Activated naive CD8-positive, alpha-beta T cell treated with anti-CD3 and anti-CD28 coated beads, Interleukin-2, amount 50 U/mL, for 24 hours (primary cell): ENCODE data around the gene TYROBP.
"Not testable (repeated sequence)": the region's sequence is repeated elsewhere in the genome, so short reads cannot be mapped to it uniquely, and the experiment has no call there.

ENCODE experiments used
- ATAC-seq: fragments of 150-1000 bp; cut with Tn5 transposase; one replicate; pipeline ENCODE4 v1.10.0; 2021
- DNase-seq: peaks from one replicate; pipeline ENCODE4 v3.0.0; 2021
- H3K27ac Mint-ChIP-seq: one replicate; pipeline ENCODE4 v1.8.0; 2021; ENCODE audit warnings: mild to moderate bottlenecking, mixed read lengths
- H3K27me3 Mint-ChIP-seq: one replicate; pipeline ENCODE4 v1.8.0; 2021; ENCODE audit warnings: mixed read lengths
- H3K36me3 Mint-ChIP-seq: one replicate; pipeline ENCODE4 v1.8.0; 2021; ENCODE audit warnings: low read depth, mixed read lengths
- H3K4me1 Mint-ChIP-seq: one replicate; pipeline ENCODE4 v1.8.0; 2021; ENCODE audit warnings: mixed read lengths
- H3K4me3 Mint-ChIP-seq: one replicate; pipeline ENCODE4 v1.8.0; 2021; ENCODE audit warnings: mild to moderate bottlenecking, moderate library complexity, mixed read lengths
- H3K9me3 Mint-ChIP-seq: one replicate; pipeline ENCODE4 v1.8.0; 2021; ENCODE audit warnings: mixed read lengths

The TYROBP gene

DNA sequence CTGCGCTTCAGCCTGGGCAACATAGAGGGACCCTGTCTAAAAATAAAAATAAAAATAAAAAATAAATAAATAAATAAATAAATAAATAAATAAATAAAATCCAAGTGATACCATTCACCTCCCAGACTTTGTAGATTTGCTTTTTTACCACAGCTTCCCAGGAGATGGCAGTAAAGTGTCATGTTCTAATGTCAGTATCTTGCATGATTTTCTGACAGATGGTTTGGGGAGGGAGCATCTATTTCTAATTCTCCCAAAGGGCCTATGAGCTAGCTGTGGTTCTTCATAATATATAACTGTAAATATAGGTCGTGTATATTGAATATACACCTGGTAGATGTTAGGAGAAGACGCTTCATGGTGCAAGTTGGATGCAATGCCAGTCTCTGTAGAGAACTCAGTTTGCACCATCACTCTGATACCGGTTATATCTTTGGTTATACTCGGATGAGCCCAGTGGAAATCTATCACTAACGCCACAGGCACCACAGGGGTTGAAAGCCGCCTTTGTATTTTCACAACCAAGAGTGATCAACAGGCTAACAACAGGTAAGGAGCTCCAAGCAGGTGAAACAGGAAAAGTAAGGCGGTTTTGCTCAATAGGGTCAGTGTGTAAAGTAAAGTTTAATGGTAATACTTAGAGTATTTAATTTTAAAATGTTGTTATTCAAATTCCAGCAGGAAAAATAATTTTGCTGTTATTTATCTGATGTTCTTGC is 25.8 kb downstream of the TYROBP start:
- no peak for DNase-seq
- Mint-ChIP-seq H3K4me3 (no peak overlapping the region), H3K36me3 (peaks cover 5% of the 10 kb centered on the region), H3K27me3 (peaks cover 16% of the 10 kb centered on the region), H3K4me1 (peaks cover 4% of the 10 kb centered on the region), H3K27ac (no peak overlapping the region), H3K9me3 (no peaks in the 10 kb centered on the region)
- no peak for ATAC-seq

DNA sequence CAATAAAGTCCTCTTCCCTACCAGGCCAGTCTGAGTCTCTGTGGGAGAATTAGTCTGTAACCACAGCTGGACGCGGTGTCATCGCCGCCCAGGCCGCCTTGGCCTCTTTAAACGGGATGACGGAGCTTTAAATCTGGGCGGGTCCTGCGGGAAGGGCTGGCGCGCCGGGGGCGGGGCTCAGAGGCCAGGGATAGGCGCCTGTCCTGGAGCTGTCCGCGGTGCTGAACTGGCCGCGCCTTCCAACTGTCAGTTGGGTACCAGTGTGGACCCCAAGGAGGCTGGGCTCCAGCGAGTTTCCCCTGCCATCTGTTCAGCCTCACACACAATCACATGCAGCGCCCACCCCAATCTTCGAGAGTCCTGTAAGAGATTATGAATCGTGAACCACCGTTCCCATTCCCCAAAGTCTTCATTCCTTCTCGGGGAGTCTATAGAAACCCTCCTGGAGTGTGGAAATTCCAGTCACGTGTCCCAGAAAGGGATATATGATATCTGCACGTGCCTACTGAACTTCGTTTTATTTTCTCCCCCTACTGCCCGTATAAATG is 28.3 kb downstream of the TYROBP start:
- H3K4me1 Mint-ChIP-seq: peaks cover 4% of the 10 kb centered on the region
- DNase-seq: peak; percentile 91
- no peaks in the 10 kb centered on the region for H3K9me3 Mint-ChIP-seq
- peak; percentile 72 for ATAC-seq
- no peak overlapping the region for H3K27ac Mint-ChIP-seq
- H3K27me3 Mint-ChIP-seq: peaks cover 21% of the 10 kb centered on the region
- H3K4me3 Mint-ChIP-seq: no peak overlapping the region
- no peaks in the 10 kb centered on the region for H3K36me3 Mint-ChIP-seq

DNA sequence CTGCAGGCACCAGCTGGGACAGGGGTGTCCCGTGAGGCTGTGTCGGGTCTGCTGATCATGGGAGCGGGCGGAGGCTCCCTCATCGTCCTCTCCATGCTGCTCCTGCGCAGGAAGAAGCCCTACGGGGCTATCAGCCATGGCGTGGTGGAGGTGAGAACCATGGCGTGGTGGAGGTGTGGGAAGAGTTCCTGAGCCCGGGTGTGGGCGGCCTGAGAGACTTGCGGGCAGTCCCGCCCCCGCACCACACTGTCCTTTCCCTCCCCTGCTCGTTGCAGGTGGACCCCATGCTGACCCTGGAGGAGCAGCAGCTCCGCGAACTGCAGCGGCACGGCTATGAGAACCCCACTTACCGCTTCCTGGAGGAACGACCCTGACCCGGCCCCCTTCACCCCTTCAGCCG is 29.0 kb downstream of the TYROBP start:
- no peaks in the 10 kb centered on the region for H3K9me3 Mint-ChIP-seq
- ATAC-seq (no peak), DNase-seq (no peak)
- no peak overlapping the region for H3K4me3 Mint-ChIP-seq
- peaks cover 21% of the 10 kb centered on the region for H3K27me3 Mint-ChIP-seq
- peaks cover 4% of the 10 kb centered on the region for H3K4me1 Mint-ChIP-seq
- no peaks in the 10 kb centered on the region for H3K36me3 Mint-ChIP-seq
- no peak overlapping the region for H3K27ac Mint-ChIP-seq

DNA sequence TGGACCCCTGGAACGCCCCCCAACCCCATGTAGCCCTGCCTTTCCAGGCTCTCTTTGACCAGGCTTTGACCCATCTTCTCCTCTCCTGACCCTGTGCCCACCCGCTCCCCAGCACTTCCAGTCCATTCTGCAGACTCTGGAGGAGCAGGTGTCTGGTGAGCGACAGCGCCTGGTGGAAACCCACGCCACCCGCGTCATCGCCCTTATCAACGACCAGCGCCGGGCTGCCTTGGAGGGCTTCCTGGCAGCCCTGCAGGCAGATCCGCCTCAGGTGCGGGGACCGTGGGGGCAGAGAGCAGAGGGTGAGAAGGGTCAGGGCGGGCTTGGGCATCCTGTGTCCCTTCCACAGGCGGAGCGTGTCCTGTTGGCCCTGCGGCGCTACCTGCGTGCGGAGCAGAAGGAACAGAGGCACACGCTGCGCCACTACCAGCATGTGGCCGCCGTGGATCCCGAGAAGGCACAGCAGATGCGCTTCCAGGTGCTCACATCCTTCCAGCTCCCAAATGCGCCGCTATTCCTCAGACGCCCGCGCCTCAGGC is 33.6 kb downstream of the TYROBP start:
- peaks cover 8% of the 10 kb centered on the region for H3K4me1 Mint-ChIP-seq
- no peaks in the 10 kb centered on the region for H3K36me3 Mint-ChIP-seq
- H3K27me3 Mint-ChIP-seq: peaks cover 36% of the 10 kb centered on the region
- H3K9me3 Mint-ChIP-seq: no peaks in the 10 kb centered on the region
- no peak overlapping the region for H3K27ac Mint-ChIP-seq
- no peak for DNase-seq
- no peak for ATAC-seq
- H3K4me3 Mint-ChIP-seq: no peak overlapping the region

DNA sequence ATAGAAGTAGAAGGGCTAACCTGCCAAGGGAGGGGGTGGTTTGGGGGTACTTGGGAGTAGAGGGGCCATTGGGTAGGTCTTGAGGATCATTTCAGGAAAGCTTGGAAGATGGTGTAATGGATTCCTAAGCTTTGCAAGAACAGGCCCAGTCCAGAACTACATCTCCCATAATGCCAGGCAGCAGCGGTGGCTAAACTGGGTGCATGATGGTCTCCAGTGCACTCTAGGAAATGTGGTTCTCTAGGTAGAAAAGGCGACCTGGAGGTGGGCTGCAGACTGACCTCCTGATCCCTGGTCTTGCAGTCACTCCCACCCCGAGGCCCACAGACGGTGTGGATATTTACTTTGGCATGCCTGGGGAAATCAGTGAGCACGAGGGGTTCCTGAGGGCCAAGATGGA is 35.9 kb downstream of the TYROBP start:
- no peaks in the 10 kb centered on the region for H3K9me3 Mint-ChIP-seq
- DNase-seq (no peak), ATAC-seq (no peak)
- H3K27me3 Mint-ChIP-seq: peaks cover 42% of the 10 kb centered on the region
- no peak overlapping the region for H3K4me3 Mint-ChIP-seq
- H3K4me1 Mint-ChIP-seq: peaks cover 16% of the 10 kb centered on the region
- H3K36me3 Mint-ChIP-seq: no peaks in the 10 kb centered on the region
- H3K27ac Mint-ChIP-seq: no peak overlapping the region

DNA sequence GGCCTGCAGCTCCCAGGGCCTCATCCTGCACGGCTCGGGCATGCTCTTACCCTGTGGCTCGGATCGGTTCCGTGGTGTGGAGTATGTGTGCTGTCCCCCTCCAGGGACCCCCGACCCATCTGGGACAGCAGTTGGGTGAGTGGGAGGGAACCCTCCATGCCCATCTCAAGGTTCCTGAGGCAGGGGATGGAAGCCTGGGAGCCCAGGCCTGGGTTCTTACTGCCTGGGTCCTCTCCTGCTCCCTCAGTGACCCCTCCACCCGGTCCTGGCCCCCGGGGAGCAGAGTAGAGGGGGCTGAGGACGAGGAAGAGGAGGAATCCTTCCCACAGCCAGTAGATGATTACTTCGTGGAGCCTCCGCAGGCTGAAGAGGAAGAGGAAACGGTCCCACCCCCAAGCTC is 36.5 kb downstream of the TYROBP start:
- H3K36me3 Mint-ChIP-seq: no peaks in the 10 kb centered on the region
- no peak overlapping the region for H3K4me3 Mint-ChIP-seq
- DNase-seq (no peak), ATAC-seq (no peak)
- no peak overlapping the region for H3K27ac Mint-ChIP-seq
- peaks cover 16% of the 10 kb centered on the region for H3K4me1 Mint-ChIP-seq
- peaks cover 44% of the 10 kb centered on the region for H3K27me3 Mint-ChIP-seq
- H3K9me3 Mint-ChIP-seq: no peaks in the 10 kb centered on the region

DNA sequence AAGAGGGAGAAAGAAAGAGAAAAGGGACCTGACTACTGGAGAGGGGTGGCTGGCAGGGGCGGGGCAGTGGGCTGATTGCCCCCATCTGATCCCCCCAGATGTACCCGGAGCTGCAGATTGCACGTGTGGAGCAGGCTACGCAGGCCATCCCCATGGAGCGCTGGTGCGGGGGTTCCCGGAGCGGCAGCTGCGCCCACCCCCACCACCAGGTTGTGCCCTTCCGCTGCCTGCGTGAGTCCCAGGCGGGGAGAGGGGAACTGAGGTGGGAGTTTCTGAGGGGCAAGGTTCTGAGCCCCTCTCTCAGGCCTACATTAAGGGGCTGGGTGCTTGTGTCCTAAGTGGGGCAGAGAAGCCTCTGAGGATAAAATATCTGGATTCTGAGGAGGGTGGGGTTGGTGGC is 37.3 kb downstream of the TYROBP start:
- ATAC-seq (no peak), DNase-seq (no peak)
- H3K4me3 Mint-ChIP-seq: no peak overlapping the region
- H3K27me3 Mint-ChIP-seq: peaks cover 41% of the 10 kb centered on the region
- H3K9me3 Mint-ChIP-seq: no peaks in the 10 kb centered on the region
- H3K27ac Mint-ChIP-seq: no peak overlapping the region
- H3K36me3 Mint-ChIP-seq: no peaks in the 10 kb centered on the region
- H3K4me1 Mint-ChIP-seq: peaks cover 16% of the 10 kb centered on the region

DNA sequence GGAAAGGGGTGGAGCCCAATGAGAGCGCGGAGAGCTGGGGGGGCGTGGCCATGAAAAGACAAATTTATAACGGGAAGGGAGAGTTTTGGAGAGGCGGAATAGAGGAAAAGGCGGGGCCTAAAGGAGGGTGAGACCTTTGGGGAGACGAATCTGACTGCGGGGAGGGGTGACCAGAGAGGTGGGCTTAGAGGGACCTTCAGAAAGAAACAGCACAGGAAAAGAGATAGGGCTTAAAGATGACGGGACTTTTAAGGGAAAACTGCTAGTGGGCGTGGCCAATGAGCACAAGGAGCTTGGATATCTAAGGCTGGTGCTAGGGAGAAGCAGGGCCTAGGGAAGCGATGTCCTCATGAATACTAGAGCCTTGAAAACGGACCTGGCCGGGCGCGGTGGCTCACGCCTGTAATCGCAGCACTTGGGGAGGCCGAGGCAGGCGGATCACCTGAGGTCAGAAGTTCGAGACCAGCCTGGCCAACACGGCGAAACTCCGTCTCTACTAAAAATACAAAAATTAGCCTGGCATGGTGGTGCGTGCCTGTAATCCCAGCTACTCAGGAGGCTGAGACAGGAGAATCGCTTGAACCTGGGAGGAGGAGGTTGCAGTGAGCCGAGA is 37.9 kb downstream of the TYROBP start:
- ATAC-seq, DNase-seq, H3K9me3 Mint-ChIP-seq, H3K36me3 Mint-ChIP-seq, H3K27ac Mint-ChIP-seq: not testable (repeated sequence)
- Mint-ChIP-seq H3K27me3 (peaks cover 45% of the 10 kb centered on the region), H3K4me3 (peak overlapping the region; percentile 60), H3K4me1 (peaks cover 16% of the 10 kb centered on the region)

DNA sequence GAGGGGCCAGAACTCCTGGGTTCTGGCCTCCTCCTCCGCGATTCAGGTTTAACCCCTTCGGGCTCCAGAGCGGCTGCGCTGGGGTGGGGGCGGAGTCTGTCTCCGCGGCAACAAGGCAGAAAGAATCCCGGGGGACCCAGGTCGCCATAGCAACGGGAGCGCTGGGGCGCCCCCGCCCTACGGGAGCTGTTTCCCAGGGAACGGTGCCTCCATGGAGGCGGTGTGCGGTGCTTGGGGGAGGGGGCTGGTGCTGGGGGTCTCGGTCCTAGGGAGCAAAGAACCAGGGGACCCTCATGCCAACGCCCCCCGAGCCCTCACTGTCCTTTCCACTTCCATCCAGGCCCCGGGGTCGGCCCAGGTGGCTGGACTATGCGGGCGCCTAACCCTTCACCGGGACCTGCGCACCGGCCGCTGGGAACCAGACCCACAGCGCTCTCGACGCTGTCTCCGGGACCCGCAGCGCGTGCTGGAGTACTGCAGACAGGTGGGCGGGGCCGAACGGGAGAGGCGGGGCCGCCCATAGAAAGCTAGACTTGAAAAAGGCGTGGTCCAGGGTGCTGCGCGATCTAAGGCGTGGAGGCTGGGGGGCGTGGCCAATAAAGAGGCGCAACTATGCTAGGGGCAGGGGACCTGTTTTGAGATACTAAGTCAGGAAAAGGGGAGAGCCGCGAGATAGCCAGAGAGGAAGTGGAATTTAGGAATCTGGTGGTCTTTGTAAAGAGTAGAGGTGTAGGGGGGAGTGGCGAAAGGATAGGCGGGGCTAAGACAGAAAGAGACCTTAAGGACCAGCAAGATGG is 38.6 kb downstream of the TYROBP start:
- H3K4me3 Mint-ChIP-seq: peak overlapping the region; percentile 61
- H3K4me1 Mint-ChIP-seq: peaks cover 16% of the 10 kb centered on the region
- peak; percentile 85 for ATAC-seq
- H3K27me3 Mint-ChIP-seq: peaks cover 45% of the 10 kb centered on the region
- H3K36me3 Mint-ChIP-seq: no peaks in the 10 kb centered on the region
- peak; percentile 87 for DNase-seq
- H3K9me3 Mint-ChIP-seq: no peaks in the 10 kb centered on the region
- H3K27ac Mint-ChIP-seq: no peak overlapping the region

DNA sequence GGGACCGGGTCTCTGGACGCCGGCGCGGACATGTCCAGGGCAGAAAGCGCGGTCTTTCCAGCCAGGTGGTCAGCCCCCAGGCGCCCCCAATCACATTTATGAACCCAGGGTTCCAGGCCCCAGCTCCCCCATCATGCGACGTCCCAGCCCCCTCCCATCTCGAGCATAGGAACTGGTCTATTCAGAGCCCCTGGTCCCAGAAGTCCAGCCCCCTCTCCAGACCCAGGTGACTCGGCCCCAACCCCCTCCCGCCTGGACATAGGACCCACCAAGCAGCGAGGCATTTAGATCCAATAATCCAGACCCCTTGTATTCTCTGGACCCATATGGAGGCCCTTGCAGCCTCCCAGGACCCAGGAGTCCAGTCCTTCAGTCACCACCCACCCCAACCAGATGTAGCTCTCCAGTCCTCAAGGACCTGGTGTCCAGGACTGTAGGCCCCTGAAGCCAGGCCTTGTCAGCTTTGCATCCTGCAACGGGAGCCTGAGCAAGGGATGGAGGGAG is 39.2 kb downstream of the TYROBP start:
- Mint-ChIP-seq H3K27ac (no peak overlapping the region), H3K27me3 (peaks cover 45% of the 10 kb centered on the region), H3K36me3 (no peaks in the 10 kb centered on the region), H3K4me1 (peaks cover 16% of the 10 kb centered on the region), H3K4me3 (peak overlapping the region; percentile 61), H3K9me3 (no peaks in the 10 kb centered on the region)
- no peak for ATAC-seq
- DNase-seq: no peak

DNA sequence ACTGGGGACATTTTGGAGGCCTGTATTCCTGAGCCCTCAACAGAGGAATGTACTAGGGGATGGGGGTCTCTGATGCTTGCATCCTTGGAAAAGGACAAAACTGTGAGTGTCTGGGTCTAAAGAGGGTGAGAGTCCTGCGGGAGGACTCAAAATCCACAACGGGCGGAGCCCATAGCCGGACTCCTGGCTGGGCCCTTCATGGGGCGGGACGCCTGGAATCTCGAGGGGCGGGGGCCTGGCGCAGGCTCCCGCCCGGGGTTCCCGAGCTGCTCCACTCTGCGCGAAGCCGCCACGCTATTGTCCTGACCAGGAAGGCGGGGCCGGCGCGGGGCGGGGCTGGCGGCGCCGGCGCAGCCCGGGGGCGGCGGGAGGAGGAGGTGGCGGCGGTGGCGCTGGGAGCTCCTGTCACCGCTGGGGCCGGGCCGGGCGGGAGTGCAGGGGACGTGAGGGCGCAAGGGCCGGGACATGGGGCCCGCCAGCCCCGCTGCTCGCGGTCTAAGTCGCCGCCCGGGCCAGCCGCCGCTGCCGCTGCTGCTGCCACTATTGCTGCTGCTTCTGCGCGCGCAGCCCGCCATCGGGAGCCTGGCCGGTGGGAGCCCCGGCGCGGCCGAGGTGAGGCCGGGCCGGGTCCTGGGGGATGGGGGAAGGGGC is 39.8 kb downstream of the TYROBP start, which contains the start of gene APLP1:
Gene APLP1 (plus strand): TSS at position 403 of the 651 bp plus-strand sequence. CDS start 63 bp downstream, at position 466.
- H3K27me3 Mint-ChIP-seq: peaks cover 42% of the 10 kb centered on the region
- ATAC-seq (peak; percentile 58), DNase-seq (peak; percentile 77)
- H3K27ac Mint-ChIP-seq: no peak within 1 kb of the TSS
- H3K36me3 Mint-ChIP-seq: no peaks in the 10 kb centered on the region
- H3K4me1 Mint-ChIP-seq: peaks cover 16% of the 10 kb centered on the region
- peak within 1 kb of the TSS; percentile 61 for H3K4me3 Mint-ChIP-seq
- H3K9me3 Mint-ChIP-seq: no peaks in the 10 kb centered on the region

DNA sequence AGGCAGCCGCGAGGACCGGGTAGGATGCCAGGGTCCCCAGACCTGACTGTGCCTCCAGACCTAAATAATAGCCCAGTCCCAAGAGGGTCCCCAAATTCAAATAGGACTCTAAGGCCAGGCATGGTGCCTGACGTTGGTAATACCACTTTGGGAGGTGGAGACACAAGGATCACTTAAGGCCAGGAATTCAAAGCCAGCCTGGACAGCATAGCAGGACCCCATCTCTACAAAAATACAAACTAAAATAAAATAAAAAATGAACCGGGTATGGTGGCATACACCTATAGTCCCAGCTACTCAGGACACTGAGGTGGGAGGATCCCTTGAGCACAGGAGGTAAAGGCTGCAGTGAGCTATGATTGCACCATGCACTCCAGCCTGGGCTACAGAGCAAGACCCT is 45.1 kb downstream of the TYROBP start:
- Mint-ChIP-seq H3K27ac (no peak overlapping the region), H3K4me1 (peaks cover 1% of the 10 kb centered on the region), H3K9me3 (no peaks in the 10 kb centered on the region), H3K27me3 (peaks cover 59% of the 10 kb centered on the region), H3K4me3 (no peak overlapping the region), H3K36me3 (no peaks in the 10 kb centered on the region)
- ATAC-seq (no peak), DNase-seq (no peak)

DNA sequence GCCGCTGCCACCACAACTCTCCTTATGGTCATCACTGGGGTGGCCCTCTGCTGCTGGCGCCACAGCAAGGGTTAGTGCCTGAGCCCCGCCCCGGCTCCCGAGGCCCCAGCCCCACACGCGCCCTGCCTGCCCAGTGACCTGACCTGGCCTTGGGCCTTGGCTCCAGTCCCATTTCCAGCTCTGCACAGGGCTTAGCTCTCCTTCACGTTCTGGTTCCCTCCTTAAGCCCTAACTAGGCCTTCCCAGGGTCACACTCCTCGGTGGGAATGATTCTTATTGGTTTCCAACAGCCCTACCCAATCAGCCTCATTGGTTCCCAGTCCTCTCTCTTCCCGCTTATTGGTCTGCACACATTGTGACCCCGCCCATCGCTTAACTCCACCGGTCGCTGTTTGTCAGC is 45.6 kb downstream of the TYROBP start:
- peaks cover under 1% of the 10 kb centered on the region for H3K4me1 Mint-ChIP-seq
- H3K36me3 Mint-ChIP-seq: no peaks in the 10 kb centered on the region
- no peak overlapping the region for H3K27ac Mint-ChIP-seq
- H3K9me3 Mint-ChIP-seq: no peaks in the 10 kb centered on the region
- DNase-seq (no peak), ATAC-seq (no peak)
- peaks cover 59% of the 10 kb centered on the region for H3K27me3 Mint-ChIP-seq
- no peak overlapping the region for H3K4me3 Mint-ChIP-seq

DNA sequence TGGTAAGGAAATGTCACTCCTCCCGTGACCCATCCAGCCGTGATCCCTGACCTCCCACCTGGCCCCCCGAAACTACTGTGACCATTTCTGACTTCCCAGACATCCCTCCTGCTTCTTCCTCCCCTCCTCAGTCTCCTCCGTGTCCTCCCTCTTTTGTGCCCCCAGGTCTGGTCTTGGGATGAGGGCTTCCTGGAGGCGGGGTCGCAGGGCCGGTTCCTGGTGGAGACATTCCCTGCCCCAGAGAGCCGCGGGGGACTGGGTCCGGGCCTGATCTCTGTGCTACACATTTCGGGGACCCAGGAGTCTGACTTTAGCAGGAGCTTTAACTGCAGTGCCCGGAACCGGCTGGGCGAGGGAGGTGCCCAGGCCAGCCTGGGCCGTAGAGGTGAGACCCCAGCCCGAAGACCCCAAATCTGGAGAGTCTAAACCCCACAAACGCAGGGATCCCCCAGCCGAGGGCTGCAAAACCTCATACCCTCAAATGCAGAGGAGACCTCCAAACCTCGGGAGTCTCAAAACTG is 46.4 kb downstream of the TYROBP start:
- Mint-ChIP-seq H3K4me1 (peaks cover 6% of the 10 kb centered on the region), H3K9me3 (no peaks in the 10 kb centered on the region), H3K36me3 (no peaks in the 10 kb centered on the region), H3K4me3 (no peak overlapping the region), H3K27ac (no peak overlapping the region), H3K27me3 (peaks cover 60% of the 10 kb centered on the region)
- DNase-seq (no peak), ATAC-seq (no peak)
